Measurements from ENCODE around the gene MON2.

GRCh38 chr12:62588916-62589315 lies 122.3 kb downstream of the MON2 start:
- TF ChIP-seq POLR2A (IDR thresholded peaks at IDR 0.05) (no peak), CTCF (IDR thresholded peaks at IDR 0.05) (no peak)
